ENCODE measurements around the gene CRYBA2. TPM values are rescaled to one million over a fixed set of nuclear protein-coding genes. Genes with fewer than 3 reads are reported as not detected.

Gene CRYBA2
- total and polyA plus RNA-seq, 8 donors: 3.7 to 314 (median 13.2) TPM

GRCh38 chr2:218953366-218953954, 39.8 kb downstream of the CRYBA2 start:
- Histone ChIP-seq H3K9me3 (no peaks in the 10 kb centered on the region), H3K27me3 (peaks cover 0 to 2% (median 0%) of the 10 kb centered on the region in 4 donors), H3K4me1 (no peaks in the 10 kb centered on the region), H3K27ac (no peak overlapping the region), H3K36me3 (no peaks in the 10 kb centered on the region), H3K4me3 (no peak overlapping the region)
- WGBS, 2 donors: 60 to 71% methylated on average over 18 of the region's 18 CpGs
- no peak for TF ChIP-seq CTCF (IDR thresholded peaks at IDR 0.05)
- DNase-seq: no peak
- ATAC-seq: no peak
- intact Hi-C loops (cut with DNase I): no loop called here
- no peak for FAIRE-seq

GRCh38 chr2:218952160-218952559, 41.1 kb downstream of the CRYBA2 start:
- intact Hi-C loops (cut with DNase I): no loop called here
- H3K36me3 ChIP-seq: no peaks in the 10 kb centered on the region
- no peak for ATAC-seq
- TF ChIP-seq CTCF (IDR thresholded peaks at IDR 0.05): no peak
- FAIRE-seq: no peak
- 93 to 94% methylated on average over 7 of the region's 7 CpGs for WGBS, 2 donors
- no peaks in the 10 kb centered on the region for H3K27me3 ChIP-seq
- no peak overlapping the region for H3K27ac ChIP-seq
- H3K4me1 ChIP-seq: no peaks in the 10 kb centered on the region
- no peak for DNase-seq
- H3K4me3 ChIP-seq: no peak overlapping the region
- H3K9me3 ChIP-seq: no peaks in the 10 kb centered on the region

- TF ChIP-seq CTCF (IDR thresholded peaks at IDR 0.05): no peak
- ATAC-seq (no peak), DNase-seq (no peak), FAIRE-seq (no peak)
- Histone ChIP-seq H3K27me3 (peaks cover 0 to 4% (median 0%) of the 10 kb centered on the region in 4 donors), H3K9me3 (no peaks in the 10 kb centered on the region), H3K36me3 (no peaks in the 10 kb centered on the region), H3K27ac (no peak overlapping the region), H3K4me3 (no peak overlapping the region), H3K4me1 (no peaks in the 10 kb centered on the region)
- intact Hi-C loops (cut with DNase I): no loop called here
- 85 to 100% methylated on average over 1 of the region's 1 CpG for WGBS, 2 donors
Observed at GRCh38 chr2:218946621-218947020, 46.6 kb downstream of the CRYBA2 start.

GRCh38 chr2:218944759-218945404, 48.3 kb downstream of the CRYBA2 start:
- 55 to 68% methylated on average over 1 of the region's 1 CpG for WGBS, 2 donors
- TF ChIP-seq CTCF (IDR thresholded peaks at IDR 0.05): no peak
- Histone ChIP-seq H3K27ac (no peak overlapping the region), H3K4me3 (no peak overlapping the region), H3K9me3 (no peaks in the 10 kb centered on the region), H3K4me1 (no peaks in the 10 kb centered on the region), H3K36me3 (no peaks in the 10 kb centered on the region), H3K27me3 (peaks cover 0 to 6% (median 0%) of the 10 kb centered on the region in 4 donors)
- ATAC-seq (no peak), DNase-seq (no peak), FAIRE-seq (no peak)
- intact Hi-C loops (cut with DNase I): no loop called here

Small RNA genes within 50 kb of the gene (microRNA-seq; reads per million reads assigned to microRNA genes)
- gene MIR375: 234,366 to 317,443 reads per million in 2 donors

Other genes with a start within 250 kb of the CRYBA2 start
- 10 to 100 TPM in 1 of 6 donors, 1 to 10 TPM in 5; 3.1 to 21.6 (median 4.0) TPM for gene CYP27A1, start 211.3 kb downstream of the CRYBA2 start, total RNA-seq
- 1 to 10 TPM; 6.1 to 9.9 TPM for gene CYP27A1, start 211.3 kb downstream of the CRYBA2 start, polyA plus RNA-seq
- gene PRKAG3, start 161.6 kb downstream of the CRYBA2 start, total RNA-seq: not detected
- not detected for gene PRKAG3, start 161.6 kb downstream of the CRYBA2 start, polyA plus RNA-seq
- under 1 TPM in 5 of 6 donors, not detected in 1; 0.09 to 0.53 (median 0.16) TPM for gene WNT6, start 133.6 kb downstream of the CRYBA2 start, total RNA-seq
- 1 to 10 TPM in 1 of 2 donors, under 1 TPM in 1; 0.38 to 1.2 TPM for gene WNT6, start 133.6 kb downstream of the CRYBA2 start, polyA plus RNA-seq
- gene WNT10A, start 112.6 kb downstream of the CRYBA2 start, total RNA-seq: 1 to 10 TPM in 1 of 6 donors, under 1 TPM in 2, not detected in 3; 0.15 to 1.5 (median 0.23) TPM
- under 1 TPM; 0.05 to 0.30 TPM for gene WNT10A, start 112.6 kb downstream of the CRYBA2 start, polyA plus RNA-seq
- 1 to 10 TPM in 2 of 6 donors, under 1 TPM in 4; 0.19 to 1.7 (median 0.65) TPM for gene CDK5R2, start 33.8 kb downstream of the CRYBA2 start, total RNA-seq
- 1 to 10 TPM; 4.2 to 8.6 TPM for gene CDK5R2, start 33.8 kb downstream of the CRYBA2 start, polyA plus RNA-seq
- gene FEV, start 8.2 kb downstream of the CRYBA2 start, total RNA-seq: 1 to 10 TPM in 2 of 6 donors, under 1 TPM in 4; 0.35 to 3.1 (median 0.72) TPM
- 10 to 100 TPM in 1 of 2 donors, 1 to 10 TPM in 1; 3.9 to 32.6 TPM for gene FEV, start 8.2 kb downstream of the CRYBA2 start, polyA plus RNA-seq
- under 1 TPM; 0.06 to 0.22 (median 0.12) TPM for gene CFAP65, start 48.1 kb upstream of the CRYBA2 start, total RNA-seq
- under 1 TPM; 0.19 to 0.38 TPM for gene CFAP65, start 48.1 kb upstream of the CRYBA2 start, polyA plus RNA-seq
- under 1 TPM in 2 of 6 donors, not detected in 4; 0.09 to 0.19 TPM for gene IHH, start 67.5 kb upstream of the CRYBA2 start, total RNA-seq
- gene IHH, start 67.5 kb upstream of the CRYBA2 start, polyA plus RNA-seq: under 1 TPM in 1 of 2 donors, not detected in 1; 0.09 TPM
- gene NHEJ1, start 167.4 kb upstream of the CRYBA2 start, total RNA-seq: 1 to 10 TPM; 3.9 to 8.7 (median 7.4) TPM
- 1 to 10 TPM; 4.1 to 4.2 TPM for gene NHEJ1, start 167.4 kb upstream of the CRYBA2 start, polyA plus RNA-seq
- gene SLC23A3, start 176.6 kb upstream of the CRYBA2 start, total RNA-seq: 1 to 10 TPM in 1 of 6 donors, under 1 TPM in 5; 0.16 to 2.4 (median 0.68) TPM
- 1 to 10 TPM; 1.8 to 3.0 TPM for gene SLC23A3, start 176.6 kb upstream of the CRYBA2 start, polyA plus RNA-seq
- 10 to 100 TPM; 20.1 to 32.9 (median 26.1) TPM for gene CNPPD1, start 183.5 kb upstream of the CRYBA2 start, total RNA-seq
- 10 to 100 TPM; 23.6 to 28.0 TPM for gene CNPPD1, start 183.5 kb upstream of the CRYBA2 start, polyA plus RNA-seq
- 10 to 100 TPM; 38.7 to 59.4 (median 46.2) TPM for gene RETREG2, start 184.9 kb upstream of the CRYBA2 start, total RNA-seq
- 10 to 100 TPM; 31.6 to 59.0 TPM for gene RETREG2, start 184.9 kb upstream of the CRYBA2 start, polyA plus RNA-seq
- 10 to 100 TPM; 18.9 to 28.2 (median 23.6) TPM for gene ZFAND2B, start 213.4 kb upstream of the CRYBA2 start, total RNA-seq
- 10 to 100 TPM; 39.0 to 66.9 TPM for gene ZFAND2B, start 213.4 kb upstream of the CRYBA2 start, polyA plus RNA-seq
- 1 to 10 TPM; 3.8 to 8.9 (median 6.3) TPM for gene ABCB6, start 225.5 kb upstream of the CRYBA2 start, total RNA-seq
- gene ABCB6, start 225.5 kb upstream of the CRYBA2 start, polyA plus RNA-seq: 10 to 100 TPM; 26.4 to 36.7 TPM
- 10 to 100 TPM; 17.7 to 25.5 (median 20.5) TPM for gene ATG9A, start 236.2 kb upstream of the CRYBA2 start, total RNA-seq
- gene ATG9A, start 236.2 kb upstream of the CRYBA2 start, polyA plus RNA-seq: 10 to 100 TPM; 12.1 to 19.2 TPM
- 10 to 100 TPM; 17.7 to 36.5 (median 28.7) TPM for gene ANKZF1, start 236.4 kb upstream of the CRYBA2 start, total RNA-seq
- 10 to 100 TPM; 66.0 to 85.0 TPM for gene ANKZF1, start 236.4 kb upstream of the CRYBA2 start, polyA plus RNA-seq

Data from pancreas (tissue), 10 donors.